Measurements from ENCODE around the gene UQCR11. TPM values are rescaled to one million over a fixed set of nuclear protein-coding genes. Genes with fewer than 3 reads are reported as not detected.

Gene UQCR11
- 639 and 706 TPM in 2 replicates for polyA plus RNA-seq

GRCh38 chr19:1605236-1606137 lies at the start of gene UQCR11:
Gene UQCR11 (minus strand): TSS chr19:1605462. CDS start chr19:1605409, 53 bp downstream.

GRCh38 chr19:1652471-1653299 lies 47.4 kb upstream of the UQCR11 start, which contains the start of gene TCF3:
Gene TCF3 (minus strand): TSS chr19:1652615. CDS start chr19:1650248, 2,367 bp downstream.

DNA sequence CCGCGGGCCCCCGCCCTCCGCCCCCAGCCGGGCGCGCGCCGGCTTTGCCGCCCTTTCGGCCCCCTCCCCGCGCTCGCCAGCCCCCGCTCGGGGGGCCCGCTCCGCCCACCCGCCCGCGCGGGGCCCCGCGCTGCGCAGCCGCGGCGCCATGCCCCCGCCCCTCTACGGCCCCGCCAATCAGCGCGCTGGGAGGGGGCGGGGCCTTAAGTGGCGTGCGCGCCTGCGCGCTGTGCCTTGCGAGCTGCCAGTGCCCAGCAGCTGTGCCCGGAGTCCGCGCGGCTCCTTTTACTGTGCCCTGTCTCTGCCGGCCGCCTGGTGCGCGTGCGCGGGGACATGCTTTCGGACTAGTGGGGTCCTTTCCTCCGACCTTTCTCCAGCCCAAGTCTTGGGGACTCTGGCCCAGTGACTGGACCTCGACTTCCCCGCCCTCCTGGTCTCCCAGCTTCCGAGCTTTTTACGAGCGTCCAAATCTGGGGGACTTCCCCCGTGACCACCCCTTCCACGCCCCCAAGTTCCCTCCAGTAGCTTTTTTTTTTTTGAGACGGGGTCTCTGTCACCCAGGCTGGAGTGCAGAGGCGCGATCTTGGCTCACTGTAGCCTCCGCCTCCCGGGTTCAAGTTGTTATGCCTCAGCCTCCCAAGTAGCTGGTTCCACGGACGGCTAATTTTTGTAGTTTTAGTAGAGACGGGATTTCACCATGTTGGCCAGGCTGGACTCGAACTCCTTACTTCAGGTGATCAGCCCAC lies 12.3 kb downstream of the UQCR11 start, which contains the start of gene MBD3:
Gene MBD3 (minus strand): TSS at position 111 of the 746 bp plus-strand sequence. CDS start 234 bp downstream, outside the sequence.

GRCh38 chr19:1568320-1569019 lies 36.8 kb downstream of the UQCR11 start, which contains the start of gene MEX3D:
Gene MEX3D (minus strand): TSS chr19:1568325. CDS start chr19:1568058, 267 bp downstream.

Other genes with a start within 250 kb of the UQCR11 start
- gene NDUFS7, start 221.6 kb downstream of the UQCR11 start, polyA plus RNA-seq: 41.5 and 71.7 TPM in 2 replicates
- gene GAMT, start 203.9 kb downstream of the UQCR11 start, polyA plus RNA-seq: 9.0 TPM in 2 replicates
- gene DAZAP1, start 197.9 kb downstream of the UQCR11 start, polyA plus RNA-seq: 4.6 and 5.4 TPM in 2 replicates
- gene RPS15, start 167.1 kb downstream of the UQCR11 start, polyA plus RNA-seq: 661 and 694 TPM in 2 replicates
- 0.60 and 1.2 TPM in 2 replicates for gene APC2, start 155.3 kb downstream of the UQCR11 start, polyA plus RNA-seq
- 1.2 and 1.5 TPM in 2 replicates for gene C19orf25, start 126.2 kb downstream of the UQCR11 start, polyA plus RNA-seq
- not detected in 2 replicates for gene PCSK4, start 115.1 kb downstream of the UQCR11 start, polyA plus RNA-seq
- 2.2 and 3.7 TPM in 2 replicates for gene REEP6, start 114.3 kb downstream of the UQCR11 start, polyA plus RNA-seq
- not detected in 2 replicates for gene ADAMTSL5, start 92.4 kb downstream of the UQCR11 start, polyA plus RNA-seq
- gene PLK5, start 81.4 kb downstream of the UQCR11 start, polyA plus RNA-seq: 0.23 TPM in 1 of 2 replicates, not detected in the other
- 1.6 and 2.2 TPM in 2 replicates for gene MEX3D, start 37.1 kb downstream of the UQCR11 start, polyA plus RNA-seq
- gene MBD3, start 12.6 kb downstream of the UQCR11 start, polyA plus RNA-seq: 0.87 and 1.4 TPM in 2 replicates
- 0.24 and 0.73 TPM in 2 replicates for gene TCF3, start 47.2 kb upstream of the UQCR11 start, polyA plus RNA-seq
- gene ONECUT3, start 148.0 kb upstream of the UQCR11 start, polyA plus RNA-seq: not detected in 2 replicates
- not detected in 2 replicates for gene ATP8B3, start 206.8 kb upstream of the UQCR11 start, polyA plus RNA-seq
- gene REXO1, start 243.0 kb upstream of the UQCR11 start, polyA plus RNA-seq: not detected in 2 replicates

Data from Purkinje cell (primary cell).